GM20431 (cell line): ENCODE data around the gene TSPYL2.

Experiments used
- in situ Hi-C: fragments of 300-500 bp; cut with MseI, MboI; formaldehyde crosslinking; loops from one replicate; pipeline ENCODE4 v1.15.0; 2020; ENCODE audit warnings: low sequenced_read_pairs; ENCODE audit not compliant: unreplicated experiment

Gene TSPYL2

DNA sequence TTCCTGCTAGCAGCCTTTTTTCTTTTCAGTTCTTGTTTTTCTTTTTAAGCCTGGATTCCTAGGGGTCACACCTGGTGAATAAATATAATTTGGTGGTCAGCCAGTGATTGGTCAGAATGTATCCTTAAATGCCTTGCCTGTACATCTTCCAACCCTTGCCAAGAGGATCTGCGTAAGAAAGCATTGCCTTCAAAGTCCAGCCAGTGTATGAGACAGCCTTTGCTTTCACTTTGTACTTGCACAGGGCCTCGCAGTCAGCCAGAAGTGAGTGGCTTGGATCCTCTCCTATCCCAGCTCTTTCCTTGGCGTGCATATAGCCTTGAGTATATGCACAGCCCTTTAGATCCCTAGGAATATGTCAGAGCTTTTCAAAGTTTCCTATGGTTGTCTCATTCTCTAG lies 33.9 kb downstream of the TSPYL2 start:
- in situ Hi-C loops: no loop called here

- in situ Hi-C loops: no loop called here
These were observed 39.8 kb downstream of the TSPYL2 start for GRCh38 chrX:53122013-53122412.

- in situ Hi-C loops: no loop called here
These were observed 43.3 kb downstream of the TSPYL2 start for GRCh38 chrX:53125506-53125905.

DNA sequence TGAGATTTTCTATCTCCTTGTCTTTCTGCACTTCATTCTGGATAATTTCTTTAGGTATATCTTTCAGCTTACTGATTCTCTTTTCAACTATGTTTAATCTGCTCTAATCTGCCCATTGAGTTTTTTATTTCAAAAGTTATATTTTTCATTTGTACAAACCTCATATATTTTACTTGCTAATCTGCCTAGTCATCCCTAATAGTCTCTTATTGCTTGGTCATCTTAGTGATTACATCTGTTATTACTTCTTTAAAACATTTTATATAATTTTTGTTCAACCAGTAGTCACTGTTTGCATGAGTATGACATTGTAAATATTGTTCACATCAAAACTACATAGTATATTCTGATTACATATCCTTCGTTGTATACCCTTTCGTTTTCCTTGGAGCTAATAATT lies 44.2 kb downstream of the TSPYL2 start:
- in situ Hi-C loops: no loop called here

GRCh38 chrX:53128097-53128749 lies 46.1 kb downstream of the TSPYL2 start:
- in situ Hi-C loops: no loop called here

- in situ Hi-C loops: no loop called here
These were observed 51.2 kb downstream of the TSPYL2 start for GRCh38 chrX:53133400-53133799.

DNA sequence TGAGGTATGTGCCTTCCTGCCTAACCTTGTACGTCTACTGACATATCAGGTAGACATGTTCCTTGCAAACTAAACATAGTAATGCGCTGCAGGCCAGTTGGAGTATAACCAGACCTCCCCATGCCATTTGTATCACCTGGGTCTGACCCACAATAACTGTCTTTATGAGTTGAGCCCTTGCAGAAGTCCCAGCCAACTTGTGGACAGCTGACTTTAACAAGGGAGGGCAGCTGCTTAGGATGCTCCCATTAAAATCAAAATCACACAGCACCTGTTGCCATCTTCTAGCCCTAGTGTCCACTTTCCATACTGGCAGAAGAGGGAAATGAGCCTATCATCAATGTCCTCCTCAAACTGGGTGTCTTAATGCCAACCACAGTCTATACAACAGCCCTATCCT lies 53.4 kb downstream of the TSPYL2 start:
- in situ Hi-C loops: no loop called here
